Activated T-helper 17 cell treated with anti-CD3 and anti-CD28 coated beads, Interleukin-2, amount 50 U/mL, for 72 hours (primary cell): ENCODE measurements around the gene AGBL4. TPM values are rescaled to one million over a fixed set of nuclear protein-coding genes. Genes with fewer than 3 reads are reported as not detected.

ENCODE experiments used
- ATAC-seq: fragments of 150-1000 bp; cut with Tn5 transposase; replicated peaks from 2 replicates; pipeline ENCODE4 v1.10.0; 2021; ENCODE audit warnings: mild to moderate bottlenecking, moderate library complexity
- H3K27ac Mint-ChIP-seq: one replicate; pipeline ENCODE4 v1.8.0; 2022; ENCODE audit warnings: mixed read lengths
- H3K27me3 Mint-ChIP-seq: one replicate; pipeline ENCODE4 v1.8.0; 2022; ENCODE audit warnings: mixed read lengths
- H3K36me3 Mint-ChIP-seq: one replicate; pipeline ENCODE4 v1.8.0; 2022; ENCODE audit warnings: low read depth, mild to moderate bottlenecking, mixed read lengths
- H3K4me1 Mint-ChIP-seq: one replicate; pipeline ENCODE4 v1.8.0; 2022; ENCODE audit warnings: mixed read lengths
- H3K4me3 Mint-ChIP-seq: one replicate; pipeline ENCODE4 v1.8.0; 2022; ENCODE audit warnings: mild to moderate bottlenecking, mixed read lengths
- H3K9me3 Mint-ChIP-seq: one replicate; pipeline ENCODE4 v1.8.0; 2022; ENCODE audit warnings: mixed read lengths
- total RNA-seq, 2 donors: library from RNA; stranded (reverse); gene quantifications; one replicate each; pipeline ENCODE4 v1.2.3, GENCODE V29; 2022

The AGBL4 gene
- total RNA-seq, 2 donors from 2014 or later = not detected

- Mint-ChIP-seq H3K4me3 (no peak overlapping the region), H3K36me3 (no peaks in the 10 kb centered on the region), H3K9me3 (no peaks in the 10 kb centered on the region), H3K27me3 (no peaks in the 10 kb centered on the region), H3K4me1 (no peaks in the 10 kb centered on the region), H3K27ac (no peak overlapping the region)
- no peak for ATAC-seq
Measured at GRCh38 chr1:48999321-48999720, 1024.4 kb downstream of the AGBL4 start.

- H3K36me3 Mint-ChIP-seq = no peaks in the 10 kb centered on the region
- H3K27ac Mint-ChIP-seq = no peak overlapping the region
- H3K4me3 Mint-ChIP-seq = no peak overlapping the region
- ATAC-seq = no peak
- H3K27me3 Mint-ChIP-seq = peaks cover 4% of the 10 kb centered on the region
- no peaks in the 10 kb centered on the region for H3K4me1 Mint-ChIP-seq
- H3K9me3 Mint-ChIP-seq = peaks cover 8% of the 10 kb centered on the region
Measured at GRCh38 chr1:48996311-48996710, 1027.4 kb downstream of the AGBL4 start.

- Mint-ChIP-seq H3K9me3 (peaks cover 14% of the 10 kb centered on the region), H3K4me3 (no peak overlapping the region), H3K36me3 (no peaks in the 10 kb centered on the region), H3K27ac (no peak overlapping the region), H3K4me1 (no peaks in the 10 kb centered on the region), H3K27me3 (no peaks in the 10 kb centered on the region)
- ATAC-seq = no peak
Measured at GRCh38 chr1:48988633-48989197, 1035.0 kb downstream of the AGBL4 start.

- Mint-ChIP-seq H3K9me3 (peaks cover 5% of the 10 kb centered on the region), H3K4me1 (no peaks in the 10 kb centered on the region), H3K27ac (no peak overlapping the region), H3K27me3 (peaks cover 8% of the 10 kb centered on the region), H3K36me3 (no peaks in the 10 kb centered on the region), H3K4me3 (no peak overlapping the region)
- no peak for ATAC-seq
Measured at GRCh38 chr1:48979940-48980339, 1043.8 kb downstream of the AGBL4 start.

- Mint-ChIP-seq H3K4me1 (no peaks in the 10 kb centered on the region), H3K36me3 (no peaks in the 10 kb centered on the region), H3K9me3 (peaks cover 5% of the 10 kb centered on the region), H3K4me3 (no peak overlapping the region), H3K27ac (no peak overlapping the region), H3K27me3 (peaks cover 12% of the 10 kb centered on the region)
- ATAC-seq = no peak
Measured at GRCh38 chr1:48978413-48978812, 1045.3 kb downstream of the AGBL4 start.

GRCh38 chr1:48977273-48977672 lies 1046.5 kb downstream of the AGBL4 start:
- H3K9me3 Mint-ChIP-seq = peaks cover 5% of the 10 kb centered on the region
- no peak overlapping the region for H3K27ac Mint-ChIP-seq
- no peaks in the 10 kb centered on the region for H3K36me3 Mint-ChIP-seq
- H3K27me3 Mint-ChIP-seq = peaks cover 12% of the 10 kb centered on the region
- ATAC-seq = no peak
- no peak overlapping the region for H3K4me3 Mint-ChIP-seq
- H3K4me1 Mint-ChIP-seq = no peaks in the 10 kb centered on the region

GRCh38 chr1:48969971-48970370 lies 1053.8 kb downstream of the AGBL4 start:
- no peaks in the 10 kb centered on the region for H3K36me3 Mint-ChIP-seq
- H3K27me3 Mint-ChIP-seq = peaks cover 8% of the 10 kb centered on the region
- no peaks in the 10 kb centered on the region for H3K9me3 Mint-ChIP-seq
- ATAC-seq = no peak
- H3K4me3 Mint-ChIP-seq = no peak overlapping the region
- H3K4me1 Mint-ChIP-seq = no peaks in the 10 kb centered on the region
- H3K27ac Mint-ChIP-seq = no peak overlapping the region

GRCh38 chr1:48967318-48967717 lies 1056.4 kb downstream of the AGBL4 start:
- no peaks in the 10 kb centered on the region for H3K9me3 Mint-ChIP-seq
- H3K4me1 Mint-ChIP-seq = no peaks in the 10 kb centered on the region
- H3K4me3 Mint-ChIP-seq = no peak overlapping the region
- peaks cover 4% of the 10 kb centered on the region for H3K27me3 Mint-ChIP-seq
- H3K36me3 Mint-ChIP-seq = no peaks in the 10 kb centered on the region
- no peak for ATAC-seq
- no peak overlapping the region for H3K27ac Mint-ChIP-seq

- peaks cover 4% of the 10 kb centered on the region for H3K27me3 Mint-ChIP-seq
- no peak overlapping the region for H3K27ac Mint-ChIP-seq
- H3K36me3 Mint-ChIP-seq = no peaks in the 10 kb centered on the region
- no peak overlapping the region for H3K4me3 Mint-ChIP-seq
- ATAC-seq = no peak
- H3K4me1 Mint-ChIP-seq = no peaks in the 10 kb centered on the region
- H3K9me3 Mint-ChIP-seq = no peaks in the 10 kb centered on the region
Measured at GRCh38 chr1:48966583-48966982, 1057.2 kb downstream of the AGBL4 start.

GRCh38 chr1:48960320-48960719 lies 1063.4 kb downstream of the AGBL4 start:
- H3K9me3 Mint-ChIP-seq = no peaks in the 10 kb centered on the region
- H3K4me1 Mint-ChIP-seq = no peaks in the 10 kb centered on the region
- H3K27ac Mint-ChIP-seq = no peak overlapping the region
- no peak overlapping the region for H3K4me3 Mint-ChIP-seq
- peaks cover 6% of the 10 kb centered on the region for H3K27me3 Mint-ChIP-seq
- no peaks in the 10 kb centered on the region for H3K36me3 Mint-ChIP-seq
- ATAC-seq = no peak

- Mint-ChIP-seq H3K36me3 (no peaks in the 10 kb centered on the region), H3K4me3 (no peak overlapping the region), H3K9me3 (no peaks in the 10 kb centered on the region), H3K27me3 (peaks cover 6% of the 10 kb centered on the region), H3K27ac (no peak overlapping the region), H3K4me1 (no peaks in the 10 kb centered on the region)
- no peak for ATAC-seq
Measured at GRCh38 chr1:48955774-48956173, 1068.0 kb downstream of the AGBL4 start.

GRCh38 chr1:48953617-48954016 lies 1070.1 kb downstream of the AGBL4 start:
- H3K36me3 Mint-ChIP-seq = no peaks in the 10 kb centered on the region
- H3K27ac Mint-ChIP-seq = no peak overlapping the region
- no peak for ATAC-seq
- H3K9me3 Mint-ChIP-seq = no peaks in the 10 kb centered on the region
- H3K27me3 Mint-ChIP-seq = peaks cover 5% of the 10 kb centered on the region
- no peak overlapping the region for H3K4me3 Mint-ChIP-seq
- no peaks in the 10 kb centered on the region for H3K4me1 Mint-ChIP-seq

- no peak overlapping the region for H3K4me3 Mint-ChIP-seq
- H3K27ac Mint-ChIP-seq = no peak overlapping the region
- no peak for ATAC-seq
- H3K9me3 Mint-ChIP-seq = no peaks in the 10 kb centered on the region
- no peaks in the 10 kb centered on the region for H3K36me3 Mint-ChIP-seq
- H3K4me1 Mint-ChIP-seq = no peaks in the 10 kb centered on the region
- peaks cover 10% of the 10 kb centered on the region for H3K27me3 Mint-ChIP-seq
Measured at GRCh38 chr1:48948562-48948961, 1075.2 kb downstream of the AGBL4 start.

GRCh38 chr1:48947761-48948537 lies 1075.8 kb downstream of the AGBL4 start:
- Mint-ChIP-seq H3K36me3 (no peaks in the 10 kb centered on the region), H3K4me3 (no peak overlapping the region), H3K27ac (no peak overlapping the region), H3K9me3 (no peaks in the 10 kb centered on the region), H3K4me1 (no peaks in the 10 kb centered on the region), H3K27me3 (peaks cover 10% of the 10 kb centered on the region)
- ATAC-seq = no peak

- no peak for ATAC-seq
- Mint-ChIP-seq H3K4me1 (no peaks in the 10 kb centered on the region), H3K27ac (no peak overlapping the region), H3K9me3 (no peaks in the 10 kb centered on the region), H3K36me3 (no peaks in the 10 kb centered on the region), H3K27me3 (peaks cover 10% of the 10 kb centered on the region), H3K4me3 (no peak overlapping the region)
Measured at GRCh38 chr1:48946070-48946469, 1077.7 kb downstream of the AGBL4 start.
